Thyroid gland (tissue), 4 donors: ENCODE data around the gene CPA5.

Source experiments
- CTCF ChIP-seq, 6 experiments: fragments of 200-600 bp in 3 of 6; fragments of 450-650 bp in 3 of 6; sonication (generic) in 3 of 6; IDR thresholded peaks; one replicate each; pipeline ENCODE4 v1.5.1; 2016 to 2019; ENCODE audit warnings: antibody characterized with exemption in 6 of 6, mild to moderate bottlenecking in 2 of 6, inconsistent platforms in 1 of 6, moderate library complexity in 1 of 6
- POLR2A ChIP-seq, 2 donors: fragments of 450-650 bp; IDR thresholded peaks; one replicate each; pipeline ENCODE4 v1.6.1; 2017; ENCODE audit warnings: antibody characterized with exemption in 2 of 2, mild to moderate bottlenecking in 2 of 2, moderate library complexity in 1 of 2

- TF ChIP-seq CTCF (IDR thresholded peaks at IDR 0.05) = no peak
- TF ChIP-seq POLR2A (IDR thresholded peaks at IDR 0.05) = no peak
These were observed 12.2 kb upstream of the CPA5 start for GRCh38 chr7:130332259-130333053.
